GM12878 (cell line): ENCODE data around the gene ALG3.

Experiments used
- POLR2A ChIP-seq: IDR thresholded peaks from 2 replicates; pipeline ENCODE4 v1.6.1; 2011; ENCODE audit warnings: low read depth, mild to moderate bottlenecking, low read length
- RAD21 ChIP-seq: IDR thresholded peaks from 2 replicates; pipeline ENCODE4 v1.6.1; 2011; ENCODE audit warnings: mild to moderate bottlenecking, low read depth, low read length, moderate library complexity; ENCODE audit not compliant: insufficient read depth
- TF ChIP-seq, protein P1 (sequence below), 3 experiments: IDR thresholded peaks in 2 of 3; conservative IDR thresholded peaks in 1 of 3; 2 replicates each; pipeline ENCODE4 v1.5.1; 2011; ENCODE audit warnings: low read depth in 3 of 3, low read length in 3 of 3, mild to moderate bottlenecking in 3 of 3, control low read depth in 2 of 3, moderate library complexity in 2 of 3, inconsistent platforms in 1 of 3, mixed read lengths in 1 of 3; ENCODE audit not compliant: control insufficient read depth in 2 of 3, insufficient read depth in 1 of 3; ENCODE audit errors: extremely low read depth in 1 of 3
- TF ChIP-seq, protein P2 (sequence below): IDR thresholded peaks from 2 replicates; pipeline ENCODE4 v1.6.1; 2012; ENCODE audit warnings: low read depth, low read length, improper control_type of control experiment

DNA sequence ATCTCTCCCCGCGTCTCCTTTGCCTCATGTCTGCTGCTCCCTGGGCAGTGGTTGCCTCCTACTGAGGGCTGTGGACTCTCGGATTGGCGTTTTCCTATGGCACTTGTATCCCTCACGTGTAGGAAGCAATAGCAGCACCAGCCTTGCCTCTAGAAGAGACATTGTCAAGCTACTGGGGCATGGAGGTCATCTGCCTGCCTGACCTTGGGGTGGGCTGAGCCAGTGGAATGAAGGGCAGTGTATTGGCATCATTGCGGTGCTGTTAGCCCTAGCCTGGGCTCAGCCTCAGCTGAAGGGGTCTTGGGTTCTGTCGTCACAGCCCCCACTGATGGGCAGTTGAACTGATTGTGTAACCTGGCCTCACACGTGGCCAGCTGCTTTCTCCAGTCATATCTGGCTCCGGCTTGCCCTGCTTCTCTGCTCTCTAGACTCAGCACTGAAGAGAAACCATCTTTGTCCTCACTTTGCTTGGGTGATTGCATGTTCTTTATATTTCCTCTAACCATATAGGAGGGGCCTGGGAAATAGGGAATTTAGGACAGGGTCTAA is 54.7 kb downstream of the ALG3 start:
- TF ChIP-seq, protein P1, sequence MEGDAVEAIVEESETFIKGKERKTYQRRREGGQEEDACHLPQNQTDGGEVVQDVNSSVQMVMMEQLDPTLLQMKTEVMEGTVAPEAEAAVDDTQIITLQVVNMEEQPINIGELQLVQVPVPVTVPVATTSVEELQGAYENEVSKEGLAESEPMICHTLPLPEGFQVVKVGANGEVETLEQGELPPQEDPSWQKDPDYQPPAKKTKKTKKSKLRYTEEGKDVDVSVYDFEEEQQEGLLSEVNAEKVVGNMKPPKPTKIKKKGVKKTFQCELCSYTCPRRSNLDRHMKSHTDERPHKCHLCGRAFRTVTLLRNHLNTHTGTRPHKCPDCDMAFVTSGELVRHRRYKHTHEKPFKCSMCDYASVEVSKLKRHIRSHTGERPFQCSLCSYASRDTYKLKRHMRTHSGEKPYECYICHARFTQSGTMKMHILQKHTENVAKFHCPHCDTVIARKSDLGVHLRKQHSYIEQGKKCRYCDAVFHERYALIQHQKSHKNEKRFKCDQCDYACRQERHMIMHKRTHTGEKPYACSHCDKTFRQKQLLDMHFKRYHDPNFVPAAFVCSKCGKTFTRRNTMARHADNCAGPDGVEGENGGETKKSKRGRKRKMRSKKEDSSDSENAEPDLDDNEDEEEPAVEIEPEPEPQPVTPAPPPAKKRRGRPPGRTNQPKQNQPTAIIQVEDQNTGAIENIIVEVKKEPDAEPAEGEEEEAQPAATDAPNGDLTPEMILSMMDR (IDR thresholded peaks at IDR 0.05 in 2 of 3, conservative IDR thresholded peaks at IDR 0.05 in 1 of 3; ENCODE audit: control insufficient read depth in 2 of 3, extremely low read depth in 1 of 3, insufficient read depth in 1 of 3, low read depth in 3 of 3, low read length in 3 of 3) = no peak
- TF ChIP-seq, protein P2, sequence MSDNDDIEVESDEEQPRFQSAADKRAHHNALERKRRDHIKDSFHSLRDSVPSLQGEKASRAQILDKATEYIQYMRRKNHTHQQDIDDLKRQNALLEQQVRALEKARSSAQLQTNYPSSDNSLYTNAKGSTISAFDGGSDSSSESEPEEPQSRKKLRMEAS = no peak
- TF ChIP-seq RAD21 = no peak
- no peak for TF ChIP-seq POLR2A
